B cell (primary cell): Measurements from ENCODE around the gene AP2B1. TPM values are rescaled to one million over a fixed set of nuclear protein-coding genes. Genes with fewer than 3 reads are reported as not detected.

Experiments used
- ATAC-seq: fragments of 200-7000 bp; cut with Tn5 transposase; one replicate; pipeline ENCODE4 v1.10.0; 2021; ENCODE audit warnings: low read depth, mild to moderate bottlenecking, moderate number of reproducible peaks, moderate library complexity
- CTCF ChIA-PET: fragments of 350-600 bp; sonication (Branson Sonifier 250); formaldehyde crosslinking; loops from one replicate; lab custom pipeline; 2021; ENCODE audit warnings: antibody characterized with exemption, inconsistent platforms; lab: Charles Lee
- POLR2A ChIA-PET: fragments of 350-600 bp; sonication (Branson Sonifier 250); formaldehyde crosslinking; loops from one replicate; lab custom pipeline; 2021; ENCODE audit warnings: antibody characterized with exemption; lab: Charles Lee
- DNase-seq: peaks from one replicate; pipeline ENCODE4 v3.0.0; 2013
- H2AFZ ChIP-seq: 2 replicates; pipeline ENCODE4 v1.6.1; 2012; ENCODE audit warnings: mild to moderate bottlenecking, low read depth, low read length; ENCODE audit not compliant: insufficient read depth, poor library complexity, severe bottlenecking
- H3K27ac ChIP-seq, 2 donors: 1 replicate in 1 of 2; 2 replicates in 1 of 2; pipeline ENCODE4 v1.5.1; 2012 to 2013; ENCODE audit warnings: low read length in 2 of 2, mild to moderate bottlenecking in 2 of 2, moderate library complexity in 1 of 2
- H3K27me3 ChIP-seq, 4 experiments: fragments of 200-600 bp in 1 of 4; sonication (generic) in 1 of 4; replicated peaks in 1 of 4; 1 replicate in 2 of 4; 2 replicates in 2 of 4; pipeline versions ENCODE4 v1.6.1 to v1.7.0; 2013 to 2016; ENCODE audit warnings: low read length in 3 of 4, mild to moderate bottlenecking in 2 of 4, mixed read lengths in 1 of 4, moderate library complexity in 1 of 4; ENCODE audit not compliant: insufficient read depth in 4 of 4, control insufficient read depth in 3 of 4; ENCODE audit errors: control extremely low read depth in 1 of 4
- H3K36me3 ChIP-seq, 2 experiments: replicated peaks in 1 of 2; 1 replicate in 1 of 2; 2 replicates in 1 of 2; pipeline versions ENCODE4 v1.6.1 to v1.7.1; 2013; ENCODE audit warnings: low read length in 1 of 2; ENCODE audit not compliant: insufficient read depth in 2 of 2, control insufficient read depth in 1 of 2; ENCODE audit errors: control extremely low read depth in 1 of 2, extremely low read depth in 1 of 2
- H3K4me1 ChIP-seq, 2 donors: fragments of 200-600 bp in 1 of 2; sonication (generic) in 1 of 2; 1 replicate in 1 of 2; 2 replicates in 1 of 2; pipeline versions ENCODE4 v1.5.1 to v1.6.1; 2013 to 2017; ENCODE audit warnings: low read length in 2 of 2; ENCODE audit not compliant: control insufficient read depth in 2 of 2, insufficient read depth in 2 of 2
- H3K4me2 ChIP-seq: replicated peaks from 2 replicates; pipeline ENCODE3; 2012; ENCODE audit warnings: mild to moderate bottlenecking, low read depth, low read length; ENCODE audit not compliant: poor library complexity, severe bottlenecking
- H3K4me3 ChIP-seq, 5 experiments: fragments of 200-600 bp in 1 of 5; sonication (generic) in 1 of 5; 1 replicate in 3 of 5; 2 replicates in 2 of 5; pipeline versions ENCODE4 v1.5.1 to v1.7.0; 2011 to 2016; ENCODE audit warnings: low read length in 4 of 5, mild to moderate bottlenecking in 4 of 5, low read depth in 2 of 5, control low read depth in 1 of 5, moderate library complexity in 1 of 5; ENCODE audit not compliant: insufficient read depth in 1 of 5; ENCODE audit errors: control extremely low read depth in 1 of 5, extremely low read depth in 1 of 5
- H3K79me2 ChIP-seq: fragments of 200-600 bp; sonication (generic); one replicate; pipeline ENCODE4 v1.6.0; 2016; ENCODE audit warnings: low read length; ENCODE audit not compliant: control insufficient read depth, insufficient read depth
- H3K9ac ChIP-seq: fragments of 200-600 bp; sonication (generic); 2 replicates; pipeline ENCODE4 v1.6.1; 2017; ENCODE audit warnings: mild to moderate bottlenecking, low read length, moderate library complexity
- H3K9me3 ChIP-seq, 3 donors: one replicate each; pipeline versions ENCODE4 v1.6.1 to v1.7.1; 2013; ENCODE audit warnings: low read length in 2 of 3; ENCODE audit not compliant: control insufficient read depth in 2 of 3, insufficient read depth in 1 of 3; ENCODE audit errors: control extremely low read depth in 1 of 3
- H4K20me1 ChIP-seq: 2 replicates; pipeline ENCODE4 v1.6.0; 2012; ENCODE audit warnings: mild to moderate bottlenecking, low read length; ENCODE audit not compliant: insufficient read depth, control insufficient read depth, poor library complexity, severe bottlenecking
- H3K27ac Mint-ChIP-seq: one replicate; pipeline ENCODE4 v1.8.0; 2021; ENCODE audit warnings: mixed read lengths
- H3K27me3 Mint-ChIP-seq: one replicate; pipeline ENCODE4 v1.8.0; 2021; ENCODE audit warnings: mixed read lengths
- H3K4me1 Mint-ChIP-seq: one replicate; pipeline ENCODE4 v1.8.0; 2021; ENCODE audit warnings: mixed read lengths
- H3K4me3 Mint-ChIP-seq: one replicate; pipeline ENCODE4 v1.8.0; 2021; ENCODE audit warnings: mixed read lengths
- H3K9me3 Mint-ChIP-seq: one replicate; pipeline ENCODE4 v1.8.0; 2022; ENCODE audit warnings: mixed read lengths; ENCODE audit not compliant: insufficient read depth
- EZH2 ChIP-seq: IDR thresholded peaks from 2 replicates; pipeline ENCODE4 v1.6.1; 2012; ENCODE audit warnings: borderline replicate concordance, low read depth, mild to moderate bottlenecking, moderate library complexity, low read length; ENCODE audit not compliant: insufficient read depth, poor library complexity, severe bottlenecking
- WGBS: methylation state at CpG from one replicate; pipeline ENCODE4 v1.1.5; 2013; ENCODE audit warnings: missing lambda C conversion rate; ENCODE audit not compliant: insufficient coverage; 5-methylcytosine and 5-hydroxymethylcytosine counted together
- intact Hi-C: fragments of 100-400 bp; cut with micrococcal nuclease; formaldehyde crosslinking; loops from one replicate; pipeline ENCODE4 v1.10.0; 2022
- polyA plus RNA-seq: library from polyadenylated mRNA; depleted of rRNA; stranded (reverse); fragments of >200 nt; gene quantifications from 2 replicates; pipeline ENCODE4 v1.2.3, GENCODE V29; 2012
- total RNA-seq, 2 donors: library from RNA; stranded (reverse); fragments of 120-200 nt in 1 of 2; gene quantifications; 1 replicate in 1 of 2; 2 replicates in 1 of 2; pipeline versions ENCODE4 v1.2.3 to v1.2.4, GENCODE V29; 2013 to 2022
- TF ChIP-seq, protein P1 (sequence below): fragments of 200-600 bp; IDR thresholded peaks from one replicate; pipeline ENCODE4 v1.8.0; 2022; ENCODE audit warnings: antibody characterized with exemption, mild to moderate bottlenecking

AP2B1 gene
- total and polyA plus RNA-seq, 2 donors (not counting 1 experiment from before 2014, with no cell fraction given) = 33.1 to 123 TPM

DNA sequence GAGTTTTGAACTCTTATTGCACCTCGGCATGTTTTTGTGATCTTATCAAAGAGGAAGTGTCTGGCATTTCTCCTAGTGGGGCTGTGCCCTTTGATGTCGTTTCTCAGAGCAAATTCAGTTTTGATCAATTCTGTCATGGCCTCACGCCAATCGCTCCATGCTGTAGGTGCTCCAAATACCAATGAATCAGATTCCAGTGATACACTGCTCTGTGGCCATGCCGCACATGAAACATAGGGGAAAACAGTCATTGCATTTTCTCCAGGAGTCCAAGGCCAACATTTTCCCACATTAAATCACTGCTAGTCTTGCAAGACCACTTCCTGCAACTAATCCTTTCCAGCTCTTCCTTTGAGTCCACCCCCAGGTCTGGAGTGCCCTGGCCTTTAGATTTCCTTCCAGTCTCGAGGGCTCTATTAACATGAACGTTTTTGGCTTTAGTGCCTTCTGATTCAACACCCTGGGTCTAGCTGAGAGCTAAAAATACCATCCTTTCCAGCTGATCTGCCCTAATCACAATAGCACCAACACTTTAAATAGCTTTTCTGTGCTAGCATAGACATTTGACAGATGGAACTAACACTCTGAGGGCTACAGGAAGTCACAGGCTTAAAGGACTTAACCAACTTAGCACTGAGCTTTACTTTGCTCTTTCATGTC is 126.1 kb downstream of the AP2B1 start:
- intact Hi-C loops = no loop called here
- H3K9me3 Mint-ChIP-seq = no peaks in the 10 kb centered on the region
- peaks cover 10% of the 10 kb centered on the region for H4K20me1 ChIP-seq
- H3K27ac Mint-ChIP-seq = no peak overlapping the region
- no peaks in the 10 kb centered on the region for H3K79me2 ChIP-seq
- no peak overlapping the region for H2AFZ ChIP-seq
- H3K27ac ChIP-seq = no peak overlapping the region
- peaks cover 37 to 71% of the 10 kb centered on the region in 2 experiments for H3K36me3 ChIP-seq
- ChIA-PET CTCF (no interaction called here), POLR2A (no interaction called here)
- 47% methylated on average over 7 of the region's 7 CpGs for WGBS
- peaks cover 13% of the 10 kb centered on the region for H3K4me1 Mint-ChIP-seq
- no peaks in the 10 kb centered on the region for H3K9me3 ChIP-seq
- no peak overlapping the region for H3K4me3 ChIP-seq
- no peak for ATAC-seq
- TF ChIP-seq, protein P1, sequence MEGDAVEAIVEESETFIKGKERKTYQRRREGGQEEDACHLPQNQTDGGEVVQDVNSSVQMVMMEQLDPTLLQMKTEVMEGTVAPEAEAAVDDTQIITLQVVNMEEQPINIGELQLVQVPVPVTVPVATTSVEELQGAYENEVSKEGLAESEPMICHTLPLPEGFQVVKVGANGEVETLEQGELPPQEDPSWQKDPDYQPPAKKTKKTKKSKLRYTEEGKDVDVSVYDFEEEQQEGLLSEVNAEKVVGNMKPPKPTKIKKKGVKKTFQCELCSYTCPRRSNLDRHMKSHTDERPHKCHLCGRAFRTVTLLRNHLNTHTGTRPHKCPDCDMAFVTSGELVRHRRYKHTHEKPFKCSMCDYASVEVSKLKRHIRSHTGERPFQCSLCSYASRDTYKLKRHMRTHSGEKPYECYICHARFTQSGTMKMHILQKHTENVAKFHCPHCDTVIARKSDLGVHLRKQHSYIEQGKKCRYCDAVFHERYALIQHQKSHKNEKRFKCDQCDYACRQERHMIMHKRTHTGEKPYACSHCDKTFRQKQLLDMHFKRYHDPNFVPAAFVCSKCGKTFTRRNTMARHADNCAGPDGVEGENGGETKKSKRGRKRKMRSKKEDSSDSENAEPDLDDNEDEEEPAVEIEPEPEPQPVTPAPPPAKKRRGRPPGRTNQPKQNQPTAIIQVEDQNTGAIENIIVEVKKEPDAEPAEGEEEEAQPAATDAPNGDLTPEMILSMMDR = no peak
- TF ChIP-seq EZH2 = no peak
- H3K9ac ChIP-seq = no peak overlapping the region
- no peaks in the 10 kb centered on the region for H3K27me3 ChIP-seq
- H3K27me3 Mint-ChIP-seq = no peaks in the 10 kb centered on the region
- peaks cover 12 to 15% of the 10 kb centered on the region in 2 donors for H3K4me1 ChIP-seq
- no peak overlapping the region for H3K4me3 Mint-ChIP-seq
- DNase-seq = no peak
- no peak overlapping the region for H3K4me2 ChIP-seq

DNA sequence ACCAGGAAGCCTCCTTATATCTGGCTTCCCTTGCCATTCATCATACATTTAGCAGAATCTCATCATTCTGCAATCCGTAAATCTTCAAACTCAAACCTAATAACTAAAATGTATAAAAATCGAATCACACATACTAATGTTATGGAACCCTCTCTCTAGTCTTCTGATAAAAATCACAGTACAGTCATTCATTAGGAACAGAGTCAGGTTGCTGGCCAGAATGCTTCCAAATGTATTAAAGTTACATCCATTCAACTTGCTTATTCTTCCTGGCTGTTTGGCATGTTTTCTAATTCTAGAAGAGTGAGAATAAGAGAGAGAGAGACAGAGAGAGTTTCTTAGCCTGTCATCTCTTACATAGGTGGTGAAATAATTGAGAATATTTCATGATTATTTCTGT is 127.9 kb downstream of the AP2B1 start:
- Mint-ChIP-seq H3K4me1 (no peaks in the 10 kb centered on the region), H3K27ac (no peak overlapping the region), H3K9me3 (no peaks in the 10 kb centered on the region), H3K4me3 (no peak overlapping the region), H3K27me3 (no peaks in the 10 kb centered on the region)
- Histone ChIP-seq H3K27me3 (no peaks in the 10 kb centered on the region), H3K79me2 (no peaks in the 10 kb centered on the region), H3K4me3 (no peak overlapping the region), H3K27ac (no peak overlapping the region), H4K20me1 (no peaks in the 10 kb centered on the region), H3K4me2 (no peak overlapping the region), H2AFZ (no peak overlapping the region), H3K9me3 (no peaks in the 10 kb centered on the region), H3K4me1 (no peaks in the 10 kb centered on the region), H3K9ac (no peak overlapping the region), H3K36me3 (peaks cover 37 to 76% of the 10 kb centered on the region in 2 experiments)
- CTCF ChIA-PET = no interaction called here
- ATAC-seq (no peak), DNase-seq (no peak)
- POLR2A ChIA-PET = no interaction called here
- 96% methylated on average over 2 of the region's 2 CpGs for WGBS
- intact Hi-C loops = no loop called here
- TF ChIP-seq, protein P1 = no peak
- no peak for TF ChIP-seq EZH2
